CD4-positive, alpha-beta T cell (primary cell): ENCODE measurements around the gene ANGPTL2. TPM values are rescaled to one million over a fixed set of nuclear protein-coding genes. Genes with fewer than 3 reads are reported as not detected.

Experiments
- ATAC-seq: fragments of 200-7000 bp; cut with Tn5 transposase; one replicate; pipeline ENCODE4 v1.10.0; 2022; ENCODE audit warnings: mild to moderate bottlenecking; ENCODE audit not compliant: poor library complexity
- CTCF ChIA-PET: fragments of 350-600 bp; sonication (Branson Sonifier 250); formaldehyde crosslinking; loops from one replicate; lab custom pipeline; 2021; ENCODE audit warnings: antibody characterized with exemption, inconsistent platforms; lab: Charles Lee
- POLR2A ChIA-PET: fragments of 350-600 bp; sonication (Branson Sonifier 250); formaldehyde crosslinking; loops from one replicate; lab custom pipeline; 2021; ENCODE audit warnings: antibody characterized with exemption, inconsistent platforms; lab: Charles Lee
- DNase-seq, 14 experiments: peaks; one replicate each; pipeline ENCODE4 v3.0.0-alpha.2; 2013 to 2020; ENCODE audit warnings: mixed read lengths in 2 of 14
- H3K27ac ChIP-seq, 2 donors: one replicate each; pipeline versions ENCODE4 v1.5.1 to v1.7.0; 2013; ENCODE audit warnings: low read length in 2 of 2, low read depth in 1 of 2, mild to moderate bottlenecking in 1 of 2
- H3K27me3 ChIP-seq, 2 experiments: 1 replicate in 1 of 2; 2 replicates in 1 of 2; pipeline versions ENCODE4 v1.6.1 to v1.7.0; 2013; ENCODE audit warnings: low read length in 2 of 2, control low read depth in 1 of 2, mild to moderate bottlenecking in 1 of 2, moderate library complexity in 1 of 2; ENCODE audit not compliant: insufficient read depth in 2 of 2, control insufficient read depth in 1 of 2
- H3K36me3 ChIP-seq: one replicate; pipeline ENCODE4 v1.6.1; 2013; ENCODE audit warnings: low read length, control low read depth; ENCODE audit not compliant: insufficient read depth
- H3K4me1 ChIP-seq: one replicate; pipeline ENCODE4 v1.6.1; 2013; ENCODE audit warnings: low read length, control low read depth; ENCODE audit not compliant: insufficient read depth
- H3K4me3 ChIP-seq: one replicate; pipeline ENCODE4 v1.5.1; 2013; ENCODE audit warnings: mild to moderate bottlenecking, low read length, moderate library complexity
- H3K9me3 ChIP-seq, 2 experiments: 1 replicate in 1 of 2; 2 replicates in 1 of 2; pipeline versions ENCODE4 v1.6.1 to v1.7.0; 2013; ENCODE audit warnings: low read length in 2 of 2, mild to moderate bottlenecking in 2 of 2, control low read depth in 1 of 2, moderate library complexity in 1 of 2; ENCODE audit not compliant: control insufficient read depth in 1 of 2, insufficient read depth in 1 of 2
- H3K27ac Mint-ChIP-seq: one replicate; pipeline ENCODE4 v1.8.0; 2020; ENCODE audit warnings: mixed read lengths
- H3K27me3 Mint-ChIP-seq: one replicate; pipeline ENCODE4 v1.8.0; 2021; ENCODE audit warnings: mixed read lengths
- H3K36me3 Mint-ChIP-seq: one replicate; pipeline ENCODE4 v1.8.0; 2021; ENCODE audit warnings: low read depth, mixed read lengths
- H3K4me1 Mint-ChIP-seq: one replicate; pipeline ENCODE4 v1.8.0; 2021; ENCODE audit warnings: low read depth, mixed read lengths
- H3K4me3 Mint-ChIP-seq: one replicate; pipeline ENCODE4 v1.8.0; 2020; ENCODE audit warnings: mild to moderate bottlenecking, mixed read lengths
- H3K9me3 Mint-ChIP-seq: one replicate; pipeline ENCODE4 v1.8.0; 2020; ENCODE audit warnings: mixed read lengths
- intact Hi-C, 2 experiments: fragments of 100-400 bp; cut with DNase I in 1 of 2; cut with micrococcal nuclease in 1 of 2; formaldehyde crosslinking; loops; one replicate each; pipeline versions ENCODE4 v1.15.1 to v1.9.0; 2023 to 2025; cut with DNase I, micrococcal nuclease
- total RNA-seq, 174 experiments: library from RNA in 2 of 174; stranded (reverse) in 2 of 174; gene quantifications; one replicate each; pipeline ENCODE4 v1.2.3 and lab custom pipeline; 2021 to 2026
- TF ChIP-seq, protein P1 (sequence below): fragments of 200-600 bp; IDR thresholded peaks from one replicate; pipeline ENCODE4 v1.8.0; 2022; ENCODE audit warnings: antibody characterized with exemption, mild to moderate bottlenecking

ANGPTL2 gene
- total RNA-seq, 2 experiments from 2014 or later = not detected

- peaks cover 17% of the 10 kb centered on the region for H3K27me3 Mint-ChIP-seq
Measured at GRCh38 chr9:127083138-127083980, 39.1 kb downstream of the ANGPTL2 start.

GRCh38 chr9:127081250-127082185 is 40.9 kb downstream of the ANGPTL2 start:
- peaks cover 7% of the 10 kb centered on the region for H3K4me1 Mint-ChIP-seq
- DNase-seq = no peak
- Histone ChIP-seq H3K4me3 (no peak overlapping the region), H3K27me3 (no peaks in the 10 kb centered on the region), H3K27ac (no peak overlapping the region), H3K36me3 (no peaks in the 10 kb centered on the region), H3K9me3 (no peaks in the 10 kb centered on the region), H3K4me1 (peaks cover 6% of the 10 kb centered on the region)
- no peak for ATAC-seq
- POLR2A ChIA-PET = no interaction called here
- no peak overlapping the region for H3K4me3 Mint-ChIP-seq
- H3K27me3 Mint-ChIP-seq = peaks cover 12% of the 10 kb centered on the region
- intact Hi-C loops = no loop called here
- no peaks in the 10 kb centered on the region for H3K9me3 Mint-ChIP-seq
- CTCF ChIA-PET = no interaction called here
- TF ChIP-seq, protein P1, sequence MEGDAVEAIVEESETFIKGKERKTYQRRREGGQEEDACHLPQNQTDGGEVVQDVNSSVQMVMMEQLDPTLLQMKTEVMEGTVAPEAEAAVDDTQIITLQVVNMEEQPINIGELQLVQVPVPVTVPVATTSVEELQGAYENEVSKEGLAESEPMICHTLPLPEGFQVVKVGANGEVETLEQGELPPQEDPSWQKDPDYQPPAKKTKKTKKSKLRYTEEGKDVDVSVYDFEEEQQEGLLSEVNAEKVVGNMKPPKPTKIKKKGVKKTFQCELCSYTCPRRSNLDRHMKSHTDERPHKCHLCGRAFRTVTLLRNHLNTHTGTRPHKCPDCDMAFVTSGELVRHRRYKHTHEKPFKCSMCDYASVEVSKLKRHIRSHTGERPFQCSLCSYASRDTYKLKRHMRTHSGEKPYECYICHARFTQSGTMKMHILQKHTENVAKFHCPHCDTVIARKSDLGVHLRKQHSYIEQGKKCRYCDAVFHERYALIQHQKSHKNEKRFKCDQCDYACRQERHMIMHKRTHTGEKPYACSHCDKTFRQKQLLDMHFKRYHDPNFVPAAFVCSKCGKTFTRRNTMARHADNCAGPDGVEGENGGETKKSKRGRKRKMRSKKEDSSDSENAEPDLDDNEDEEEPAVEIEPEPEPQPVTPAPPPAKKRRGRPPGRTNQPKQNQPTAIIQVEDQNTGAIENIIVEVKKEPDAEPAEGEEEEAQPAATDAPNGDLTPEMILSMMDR = no peak
- no peak overlapping the region for H3K27ac Mint-ChIP-seq
- H3K36me3 Mint-ChIP-seq = no peaks in the 10 kb centered on the region

More at GRCh38 chr9:127083138-127083980, 39.1 kb downstream of the ANGPTL2 start:
- ChIA-PET CTCF (no interaction called here), POLR2A (interaction anchor here (0.6 kb wide), 1 partner anchor 622 kb away, joined by 3 read pairs; no protein-coding TSS in a partner anchor)
- ATAC-seq = no peak
- no peak overlapping the region for H3K27ac Mint-ChIP-seq
- no peak overlapping the region for H3K27ac ChIP-seq
- TF ChIP-seq, protein P1 = no peak
- no peaks in the 10 kb centered on the region for H3K9me3 Mint-ChIP-seq
- H3K27me3 ChIP-seq = no peaks in the 10 kb centered on the region
- DNase-seq = no peak
- H3K4me1 ChIP-seq = peaks cover 6% of the 10 kb centered on the region
- H3K36me3 ChIP-seq = no peaks in the 10 kb centered on the region
- no peaks in the 10 kb centered on the region for H3K36me3 Mint-ChIP-seq
- H3K4me1 Mint-ChIP-seq = peaks cover 7% of the 10 kb centered on the region
- intact Hi-C loops = no loop called here
- no peak overlapping the region for H3K4me3 ChIP-seq
- no peak overlapping the region for H3K4me3 Mint-ChIP-seq
- H3K9me3 ChIP-seq = no peaks in the 10 kb centered on the region

DNA sequence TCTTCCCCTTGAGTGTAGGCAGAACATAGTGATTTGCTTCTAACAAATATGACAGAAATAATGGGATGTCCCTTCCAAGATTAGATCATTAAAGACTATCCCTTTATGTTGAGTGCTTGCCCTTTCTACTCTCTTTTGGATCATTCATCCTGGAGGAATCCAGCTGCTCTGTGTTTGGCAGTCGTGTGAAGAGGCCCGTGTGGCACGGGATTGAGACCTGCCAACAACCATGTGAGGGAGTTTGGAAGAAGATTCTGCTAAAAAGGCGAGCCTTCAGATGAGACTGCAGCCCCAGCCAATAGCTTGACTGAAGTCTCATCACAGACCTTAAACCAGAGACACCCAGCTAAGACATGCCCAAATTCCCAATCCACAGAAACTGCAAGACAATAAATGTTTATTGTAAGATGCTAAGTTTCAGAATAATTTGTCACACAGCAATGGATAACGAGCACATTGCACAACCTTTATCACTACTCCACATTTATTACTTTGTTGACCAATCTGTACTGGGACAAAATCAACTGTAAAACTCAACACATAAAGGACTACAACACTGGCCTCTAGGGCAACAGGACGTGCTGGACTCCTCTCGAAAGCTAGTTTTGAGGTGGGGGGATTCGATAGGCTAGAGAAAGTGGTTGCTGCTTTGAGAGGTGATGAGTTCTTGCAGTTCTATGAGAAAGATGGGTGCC is 42.8 kb downstream of the ANGPTL2 start:
- H3K9me3 ChIP-seq = no peaks in the 10 kb centered on the region
- Mint-ChIP-seq H3K36me3 (no peaks in the 10 kb centered on the region), H3K27ac (no peak overlapping the region), H3K27me3 (peaks cover 3% of the 10 kb centered on the region), H3K4me1 (peaks cover 3% of the 10 kb centered on the region), H3K9me3 (no peaks in the 10 kb centered on the region), H3K4me3 (no peak overlapping the region)
- H3K4me1 ChIP-seq = peaks cover 5% of the 10 kb centered on the region
- H3K27me3 ChIP-seq = no peaks in the 10 kb centered on the region
- H3K27ac ChIP-seq = no peak overlapping the region
- POLR2A ChIA-PET = no interaction called here
- intact Hi-C loops = no loop called here
- CTCF ChIA-PET = no interaction called here
- H3K36me3 ChIP-seq = no peaks in the 10 kb centered on the region
- TF ChIP-seq, protein P1 = no peak
- ATAC-seq = no peak
- no peak for DNase-seq
- no peak overlapping the region for H3K4me3 ChIP-seq
